Body of pancreas (tissue), 4 donors: ENCODE data around the gene RGS7BP.

ENCODE experiments used
- CTCF ChIP-seq, 7 experiments: fragments of 450-650 bp in 4 of 7; fragments of 200-600 bp in 3 of 7; sonication (generic) in 3 of 7; IDR thresholded peaks; one replicate each; pipeline ENCODE4 v1.5.1; 2016 to 2019; ENCODE audit warnings: antibody characterized with exemption in 7 of 7
- POLR2A ChIP-seq, 3 donors: fragments of 450-650 bp; IDR thresholded peaks; one replicate each; pipeline ENCODE4 v1.6.1; 2016; ENCODE audit warnings: antibody characterized with exemption in 3 of 3, mild to moderate bottlenecking in 2 of 3

DNA sequence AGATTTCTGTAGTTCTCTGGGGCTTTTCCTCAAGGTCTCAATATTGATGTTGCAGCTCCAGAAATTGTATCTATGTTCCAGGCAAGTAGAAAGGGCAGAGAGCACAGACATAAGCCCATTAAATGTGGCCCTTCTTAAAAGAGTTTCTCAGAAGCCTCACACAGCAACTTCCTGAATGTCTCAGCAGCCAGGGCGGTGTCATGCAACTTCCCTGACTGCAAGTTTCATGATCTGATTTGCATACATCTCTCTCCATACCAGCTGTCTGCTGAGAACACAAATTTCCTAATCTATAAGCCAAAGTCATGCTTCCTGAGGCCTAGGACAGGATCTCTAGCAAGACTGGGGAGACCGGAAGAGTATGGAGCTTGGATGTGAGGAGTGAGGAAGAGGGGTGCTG, 13.0 kb downstream of the RGS7BP start:
- TF ChIP-seq CTCF (IDR thresholded peaks at IDR 0.05) (no peak), POLR2A (IDR thresholded peaks at IDR 0.05) (no peak)
